ENCODE measurements around the gene FHIP2A.

GRCh38 chr10:114783686-114784085, 37.9 kb upstream of the FHIP2A start:
- no peak for TF ChIP-seq CTCF (conservative IDR thresholded peaks at IDR 0.05; ENCODE audit: low read depth in 2 of 2)
- TF ChIP-seq CREB1 (CRISPR knock-in tag; IDR thresholded peaks at IDR 0.05; ENCODE audit: low read depth) = no peak
- TF ChIP-seq POLR2AphosphoS5 (IDR thresholded peaks at IDR 0.05; ENCODE audit: low read depth) = no peak
- no peak for TF ChIP-seq ETS1 (IDR thresholded peaks at IDR 0.05)
- no peak for TF ChIP-seq REST (IDR thresholded peaks at IDR 0.05; ENCODE audit: unreplicated experiment)
